GM12801 (cell line): ENCODE results near the gene RNF128.

ENCODE experiments used
- TF ChIP-seq, protein P1 (sequence below): IDR thresholded peaks from one replicate; pipeline ENCODE4 v1.5.1; 2011; ENCODE audit warnings: control low read depth; ENCODE audit not compliant: insufficient read length; ENCODE audit errors: extremely low read depth

Gene RNF128, protein sequence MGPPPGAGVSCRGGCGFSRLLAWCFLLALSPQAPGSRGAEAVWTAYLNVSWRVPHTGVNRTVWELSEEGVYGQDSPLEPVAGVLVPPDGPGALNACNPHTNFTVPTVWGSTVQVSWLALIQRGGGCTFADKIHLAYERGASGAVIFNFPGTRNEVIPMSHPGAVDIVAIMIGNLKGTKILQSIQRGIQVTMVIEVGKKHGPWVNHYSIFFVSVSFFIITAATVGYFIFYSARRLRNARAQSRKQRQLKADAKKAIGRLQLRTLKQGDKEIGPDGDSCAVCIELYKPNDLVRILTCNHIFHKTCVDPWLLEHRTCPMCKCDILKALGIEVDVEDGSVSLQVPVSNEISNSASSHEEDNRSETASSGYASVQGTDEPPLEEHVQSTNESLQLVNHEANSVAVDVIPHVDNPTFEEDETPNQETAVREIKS

DNA sequence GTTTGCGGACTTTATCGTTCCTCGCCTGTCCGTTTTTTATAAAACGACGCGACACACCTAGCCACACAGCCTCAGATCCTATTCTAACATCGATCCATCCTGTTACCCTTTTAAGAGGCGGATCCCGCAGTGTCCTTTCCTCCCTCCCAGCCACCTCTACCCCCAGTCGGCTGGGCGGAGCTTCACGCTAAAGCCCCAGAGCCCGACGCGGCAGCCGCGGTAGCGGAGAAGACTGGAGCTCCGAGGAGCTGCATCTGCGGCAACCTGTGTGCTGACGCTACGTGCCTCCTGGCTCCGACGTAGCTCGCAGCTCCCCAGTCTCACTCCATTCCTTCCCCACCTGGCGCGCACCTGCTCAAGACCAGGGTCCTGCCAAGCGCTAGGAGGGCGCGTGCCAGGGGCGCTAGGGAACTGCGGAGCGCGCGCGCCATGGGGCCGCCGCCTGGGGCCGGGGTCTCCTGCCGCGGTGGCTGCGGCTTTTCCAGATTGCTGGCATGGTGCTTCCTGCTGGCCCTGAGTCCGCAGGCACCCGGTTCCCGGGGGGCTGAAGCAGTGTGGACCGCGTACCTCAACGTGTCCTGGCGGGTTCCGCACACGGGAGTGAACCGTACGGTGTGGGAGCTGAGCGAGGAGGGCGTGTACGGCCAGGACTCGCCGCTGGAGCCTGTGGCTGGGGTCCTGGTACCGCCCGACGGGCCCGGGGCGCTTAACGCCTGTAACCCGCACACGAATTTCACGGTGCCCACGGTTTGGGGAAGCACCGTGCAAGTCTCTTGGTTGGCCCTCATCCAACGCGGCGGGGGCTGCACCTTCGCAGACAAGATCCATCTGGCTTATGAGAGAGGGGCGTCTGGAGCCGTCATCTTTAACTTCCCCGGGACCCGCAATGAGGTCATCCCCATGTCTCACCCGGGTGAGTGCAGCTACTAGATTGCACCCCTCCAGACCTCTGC, at the start of gene RNF128:
Gene RNF128, plus strand, starts transcription at position 217 of the 953 bp plus-strand sequence. Its CDS starts 213 bp downstream, at position 430.
- TF ChIP-seq, protein P1, sequence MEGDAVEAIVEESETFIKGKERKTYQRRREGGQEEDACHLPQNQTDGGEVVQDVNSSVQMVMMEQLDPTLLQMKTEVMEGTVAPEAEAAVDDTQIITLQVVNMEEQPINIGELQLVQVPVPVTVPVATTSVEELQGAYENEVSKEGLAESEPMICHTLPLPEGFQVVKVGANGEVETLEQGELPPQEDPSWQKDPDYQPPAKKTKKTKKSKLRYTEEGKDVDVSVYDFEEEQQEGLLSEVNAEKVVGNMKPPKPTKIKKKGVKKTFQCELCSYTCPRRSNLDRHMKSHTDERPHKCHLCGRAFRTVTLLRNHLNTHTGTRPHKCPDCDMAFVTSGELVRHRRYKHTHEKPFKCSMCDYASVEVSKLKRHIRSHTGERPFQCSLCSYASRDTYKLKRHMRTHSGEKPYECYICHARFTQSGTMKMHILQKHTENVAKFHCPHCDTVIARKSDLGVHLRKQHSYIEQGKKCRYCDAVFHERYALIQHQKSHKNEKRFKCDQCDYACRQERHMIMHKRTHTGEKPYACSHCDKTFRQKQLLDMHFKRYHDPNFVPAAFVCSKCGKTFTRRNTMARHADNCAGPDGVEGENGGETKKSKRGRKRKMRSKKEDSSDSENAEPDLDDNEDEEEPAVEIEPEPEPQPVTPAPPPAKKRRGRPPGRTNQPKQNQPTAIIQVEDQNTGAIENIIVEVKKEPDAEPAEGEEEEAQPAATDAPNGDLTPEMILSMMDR, result no peak

DNA sequence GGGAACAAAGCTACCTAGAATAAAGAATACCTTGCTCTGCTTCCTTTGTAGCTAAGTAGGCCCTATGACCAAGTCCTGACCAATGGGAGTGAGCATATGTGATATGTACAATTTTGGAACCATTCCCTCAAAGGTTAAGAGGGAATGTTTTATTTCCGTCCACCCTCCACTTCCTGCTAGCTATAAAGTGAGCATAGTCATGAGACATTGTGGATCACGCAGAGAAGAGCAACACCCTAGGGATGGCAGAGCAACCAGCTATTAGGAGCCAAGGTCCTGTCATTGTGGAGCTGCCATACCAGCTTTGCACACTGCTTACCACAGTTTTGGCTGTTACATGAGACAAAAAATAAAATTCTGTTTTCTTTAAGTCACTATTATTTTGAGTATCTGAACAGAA, 45.8 kb upstream of the RNF128 start:
- TF ChIP-seq, protein P1, result no peak

DNA sequence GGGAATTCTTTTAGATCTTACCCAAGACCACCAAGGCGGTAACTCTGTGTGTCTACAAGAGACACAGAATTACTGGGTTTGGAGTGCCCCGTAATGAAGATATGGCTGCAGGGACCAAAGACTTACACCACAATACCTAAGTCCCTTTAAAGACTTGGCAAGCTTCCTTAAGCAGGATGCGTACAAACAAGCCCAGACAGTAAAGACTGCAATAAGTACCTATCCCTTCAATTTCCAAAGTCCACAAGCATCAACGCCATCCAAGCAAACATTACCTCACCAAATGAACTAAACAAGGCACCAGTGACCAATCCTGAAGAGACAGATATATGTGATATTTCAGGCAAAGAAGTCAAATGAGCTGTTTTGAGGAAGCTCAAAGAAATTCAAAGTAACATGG, 42.3 kb upstream of the RNF128 start:
- TF ChIP-seq, protein P1, result no peak

DNA sequence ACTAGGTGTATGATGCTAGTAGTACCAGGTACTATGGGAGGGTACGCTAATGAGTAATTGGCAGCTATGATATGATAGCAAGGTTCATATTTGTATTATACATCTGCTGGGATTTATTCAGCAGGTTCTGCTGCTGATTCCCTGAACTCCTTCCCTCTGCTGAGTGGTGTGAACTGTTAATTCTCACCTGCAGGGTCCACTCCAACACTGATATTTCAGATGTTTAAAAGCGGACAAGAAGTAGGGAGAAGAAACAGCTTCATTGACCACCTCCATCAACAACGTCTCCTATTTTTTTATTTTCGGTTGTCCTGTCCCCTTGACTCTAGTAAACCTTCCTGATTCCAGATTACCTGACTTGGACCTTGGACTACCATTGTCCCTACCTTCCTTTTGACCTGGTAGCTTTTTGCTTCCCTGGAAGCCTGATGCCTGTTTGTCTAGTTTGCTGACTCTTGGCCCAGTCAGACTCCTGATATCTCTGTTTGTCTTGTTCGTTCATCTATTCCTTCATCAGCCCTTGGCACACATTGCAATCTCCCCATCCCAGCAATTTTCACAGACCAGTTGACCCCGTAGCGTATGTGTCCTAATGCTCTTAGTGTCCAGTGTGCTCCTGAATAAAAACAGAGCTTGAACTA, 34.0 kb upstream of the RNF128 start:
- TF ChIP-seq, protein P1, result no peak

DNA sequence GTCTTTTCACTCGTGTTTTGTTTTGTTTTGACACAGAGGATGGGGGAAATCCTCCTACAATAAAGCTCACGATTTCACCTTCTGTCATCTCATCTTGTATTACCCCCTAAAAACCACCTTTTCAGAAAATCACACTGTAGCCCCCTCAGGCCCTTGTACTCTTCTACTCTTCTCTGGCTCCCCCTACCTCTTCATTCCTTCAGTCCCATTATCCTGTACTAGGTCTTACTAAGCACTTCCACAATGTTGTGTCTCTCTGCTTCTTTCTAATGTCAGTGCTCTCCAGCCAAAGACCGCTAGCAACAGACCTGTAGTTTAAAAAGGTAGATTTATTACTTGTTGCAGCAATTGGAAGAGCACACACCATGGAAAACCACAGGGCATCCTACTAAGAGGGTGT, 30.0 kb upstream of the RNF128 start:
- TF ChIP-seq, protein P1, result no peak

DNA sequence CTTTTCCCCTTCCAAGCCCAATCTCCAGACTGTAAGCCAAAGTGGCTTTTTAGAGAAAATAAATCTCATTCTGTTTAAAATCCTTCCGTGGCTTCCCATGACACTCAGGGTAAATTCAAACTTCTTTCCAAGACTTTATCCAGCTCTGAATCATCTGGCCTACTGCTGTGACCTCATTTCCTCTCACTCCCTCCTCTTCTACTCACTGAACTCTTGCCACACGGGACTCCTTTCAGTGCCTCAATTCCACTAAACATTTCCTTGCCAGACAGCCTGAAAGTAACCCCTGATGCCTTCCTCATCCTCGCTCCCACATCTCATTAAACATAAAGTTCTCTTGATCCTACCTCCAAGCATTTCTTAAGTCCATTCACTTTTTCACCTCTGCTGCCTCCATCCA, 27.8 kb upstream of the RNF128 start:
- TF ChIP-seq, protein P1, result no peak

DNA sequence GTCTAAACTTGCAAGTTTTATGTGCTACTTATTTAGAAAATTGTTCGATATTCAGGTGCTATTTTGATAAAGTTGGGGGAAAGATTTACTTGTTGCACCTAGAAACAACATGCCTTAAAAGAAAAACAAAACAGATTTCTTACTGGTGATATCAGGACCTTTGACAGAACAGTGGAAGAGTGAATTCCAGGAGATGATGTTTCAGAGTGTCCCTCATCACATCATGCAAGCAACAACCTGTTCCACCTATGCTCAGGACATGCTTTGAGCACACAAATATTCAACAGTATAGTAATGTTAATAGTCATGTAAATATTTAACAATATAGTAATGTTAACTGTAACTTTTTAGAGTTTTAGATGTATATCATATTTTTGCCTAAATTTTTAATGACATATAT, 23.9 kb upstream of the RNF128 start:
- TF ChIP-seq, protein P1, result no peak
